ENCODE data around the gene GIGYF1. TPM values are rescaled to one million over a fixed set of nuclear protein-coding genes. Genes with fewer than 3 reads are reported as not detected.

The GIGYF1 gene
- total and polyA plus RNA-seq, 2 of the 8 experiments (the other 6 are each of a cell fraction or from before 2014, with no cell fraction given): 24.1 to 99.3 TPM

GRCh38 chr7:100683659-100684533 lies 10.2 kb downstream of the GIGYF1 start:
- CTCF ChIA-PET (ENCODE audit: partially characterized antibody): interaction anchor here (0.6 to 20.7 kb wide), 13 partner anchors 9 to 187 kb away, joined by 3 to 254 read pairs (median 4); partner anchors contain the start of genes GIGYF1, POP7 and TFR2
- H3K36me3 ChIP-seq (ENCODE audit: control insufficient read depth in 2 of 4, insufficient read depth in 4 of 4, low read length in 3 of 4): peaks cover 45 to 97% (median 73%) of the 10 kb centered on the region in 4 experiments

More at GRCh38 chr7:100683659-100684533, 10.2 kb downstream of the GIGYF1 start:
- no peak overlapping the region for H3K27ac ChIP-seq (ENCODE audit: low read depth, low read length)
- H2BK15ac ChIP-seq (ENCODE audit: low read length): no peak overlapping the region
- H2BK5ac ChIP-seq (ENCODE audit: low read depth, low read length): no peak overlapping the region
- H3K4me1 ChIP-seq (replicated peaks in 1 of 4; ENCODE audit: control insufficient read depth in 3 of 4, insufficient read depth in 4 of 4, low read length in 3 of 4): peaks cover 0 to 7% (median 2%) of the 10 kb centered on the region in 4 experiments; a peak in 5 of 7 replicates
- no peak overlapping the region for H4K5ac ChIP-seq (ENCODE audit: insufficient read length, low read depth, low read length)
- H4K20me1 ChIP-seq (replicated peaks in 1 of 2; ENCODE audit: control insufficient read depth in 1 of 2, insufficient read depth in 2 of 2, low read length in 2 of 2): peaks cover 10 to 44% of the 10 kb centered on the region in 2 experiments
- H2BK12ac ChIP-seq (ENCODE audit: low read depth, low read length): no peak overlapping the region
- no peak overlapping the region for H4K8ac ChIP-seq (ENCODE audit: extremely low read depth, insufficient read depth, low read length)
- H2AFZ ChIP-seq (ENCODE audit: low read length): no peak overlapping the region
- H2BK20ac ChIP-seq (ENCODE audit: low read length): no peak overlapping the region
- POLR2A ChIA-PET (ENCODE audit: partially characterized antibody): interaction anchor here (0.9 to 14.3 kb wide), 15 partner anchors 5 to 191 kb away, joined by 3 to 257 read pairs (median 4); partner anchors contain the start of genes GIGYF1, GNB2, MOSPD3 and SRRT
- no peak overlapping the region for H3K4ac ChIP-seq (replicated peaks; ENCODE audit: insufficient read length, low read depth, low read length)
- no peak overlapping the region for H2BK120ac ChIP-seq (replicated peaks; ENCODE audit: low read depth, low read length)
- H3K23me2 ChIP-seq (ENCODE audit: low read depth, low read length): no peaks in the 10 kb centered on the region; the same call in 1 of the 2 replicates
- no peak overlapping the region for H3K23ac ChIP-seq (ENCODE audit: insufficient read length)
- WGBS, 2 experiments (ENCODE audit: extremely low coverage in 1 of 2, insufficient coverage in 1 of 2, insufficient read length in 1 of 2, insufficient replicate concordance in 2 of 2, low coverage in 1 of 2, low lambda C conversion rate in 2 of 2, missing lambda C conversion rate in 1 of 2): 97% methylated on average over 29 of the region's 37 CpGs; no CpG with 5 or more reads in 1 of the 2 experiments
- no peak overlapping the region for H3K56ac ChIP-seq (replicated peaks; ENCODE audit: insufficient read length, low read depth, low read length)
- H4K91ac ChIP-seq (replicated peaks; ENCODE audit: insufficient read length, low read length): no peak overlapping the region
- peaks cover 8% of the 10 kb centered on the region; the same call in 1 of the 2 replicates for H3K79me1 ChIP-seq (ENCODE audit: low read depth, low read length)
- no peak overlapping the region for H3K4me2 ChIP-seq (ENCODE audit: insufficient read depth in 1 of 2, low read depth in 2 of 2, low read length in 2 of 2)
- no peak overlapping the region for H3K4me3 ChIP-seq (ENCODE audit: extremely low read depth in 1 of 4, insufficient read depth in 2 of 4, low read depth in 3 of 4, low read length in 4 of 4)
- no peak overlapping the region for H2AK5ac ChIP-seq (ENCODE audit: low read depth, low read length)
- peak overlapping the region in 1 of 4 experiments; percentile 0; a peak in 1 of 7 replicates for H3K9ac ChIP-seq (replicated peaks in 1 of 4; ENCODE audit: extremely low read depth in 1 of 4, low read depth in 3 of 4, low read length in 3 of 4)
- TF ChIP-seq EP300 (IDR thresholded peaks at IDR 0.05; ENCODE audit: borderline replicate concordance in 1 of 2, low read depth in 2 of 2, low read length in 2 of 2) (no peak), NANOG (IDR thresholded peaks at IDR 0.05; ENCODE audit: insufficient read depth, low read depth, low read length, poor library complexity, severe bottlenecking) (no peak), CHD1 (IDR thresholded peaks at IDR 0.05; ENCODE audit: low read depth, low read length) (no peak), EGR1 (IDR thresholded peaks at IDR 0.05; ENCODE audit: borderline replicate concordance, low read depth, low read length) (no peak), JUND (IDR thresholded peaks at IDR 0.05; ENCODE audit: low read length) (no peak), KDM5A (IDR thresholded peaks at IDR 0.05; ENCODE audit: low read length) (no peak), FOSL1 (IDR thresholded peaks at IDR 0.05; ENCODE audit: insufficient read depth, low read depth, low read length) (no peak), SAP30 (IDR thresholded peaks at IDR 0.05; ENCODE audit: insufficient read depth, insufficient replicate concordance, low read length) (no peak), CBX5 (IDR thresholded peaks at IDR 0.05; ENCODE audit: low read depth, low read length) (no peak), ATF3 (IDR thresholded peaks at IDR 0.05; ENCODE audit: insufficient read depth, low read depth, low read length) (no peak)
- H3K18ac ChIP-seq (ENCODE audit: extremely low read depth, low read length): no peak overlapping the region
- H3K79me2 ChIP-seq (ENCODE audit: control insufficient read depth in 1 of 2, insufficient read depth in 2 of 2, low read length in 2 of 2): peaks cover 0 to 16% of the 10 kb centered on the region in 2 experiments; a peak in 2 of 4 replicates
- FAIRE-seq (no peak), DNase-seq (ENCODE audit: low read depth in 1 of 2, low spot score in 2 of 2) (no peak)
- no peak overlapping the region for H3K14ac ChIP-seq (ENCODE audit: insufficient read length)
- no peaks in the 10 kb centered on the region for H3K9me3 ChIP-seq (ENCODE audit: insufficient read depth in 2 of 2, low read depth in 1 of 2, low read length in 1 of 2)
- no peaks in the 10 kb centered on the region for H3K27me3 ChIP-seq (replicated peaks in 1 of 4; ENCODE audit: control insufficient read depth in 3 of 4, extremely low read depth in 1 of 4, insufficient read depth in 3 of 4, low read length in 3 of 4)

Measured in H1 (cell line).